ENCODE results near the gene STAT5B. TPM values are rescaled to one million over a fixed set of nuclear protein-coding genes. Genes with fewer than 3 reads are reported as not detected.

Gene STAT5B
- total RNA-seq, 4 donors from 2014 or later: 52.7 to 105 (median 57.6) TPM

DNA sequence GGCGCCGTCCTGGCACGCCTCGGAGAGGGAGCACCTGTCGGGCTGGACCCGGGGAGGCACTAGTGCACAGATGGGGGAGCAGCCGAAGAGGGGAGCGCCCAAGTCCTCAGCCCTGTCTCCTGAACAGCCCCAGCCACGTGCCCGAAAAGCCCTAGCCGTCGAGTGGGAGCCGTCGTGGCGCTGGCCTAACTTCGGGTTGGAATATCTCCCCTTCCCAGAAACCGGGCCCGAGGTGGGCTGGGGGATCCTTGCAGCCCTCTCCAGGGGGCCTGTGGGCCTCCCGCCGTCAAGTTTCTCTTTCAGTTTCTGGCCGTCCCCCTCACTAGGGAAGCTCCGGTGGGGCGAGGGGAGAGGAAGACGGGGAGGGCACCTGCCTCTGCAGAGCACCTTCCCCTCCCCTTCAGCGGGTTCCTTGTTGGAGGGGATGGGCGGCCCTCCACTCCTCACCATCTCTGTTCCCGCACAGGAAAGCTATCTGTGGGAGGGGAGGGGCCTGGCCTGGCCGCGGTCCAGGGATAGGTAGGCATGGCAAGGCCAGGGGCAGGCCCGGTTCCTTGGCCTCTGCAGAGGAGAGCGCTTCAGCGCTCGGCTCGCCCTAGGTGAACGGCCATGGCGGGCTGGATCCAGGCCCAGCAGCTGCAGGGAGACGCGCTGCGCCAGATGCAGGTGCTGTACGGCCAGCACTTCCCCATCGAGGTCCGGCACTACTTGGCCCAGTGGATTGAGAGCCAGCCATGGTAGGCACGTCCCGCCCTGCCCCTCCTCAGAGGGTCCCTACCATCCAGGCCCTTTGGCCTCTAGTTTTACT is 12.8 kb upstream of the STAT5B start:
- no peaks in the 10 kb centered on the region for H3K9me3 ChIP-seq
- peak overlapping the region; percentile 85 for H3K27ac ChIP-seq
- peaks cover 14% of the 10 kb centered on the region for H3K36me3 ChIP-seq
- H3K4me1 ChIP-seq: peaks cover 59% of the 10 kb centered on the region
- TF ChIP-seq POLR2AphosphoS5 (IDR thresholded peaks at IDR 0.05): no peak
- no peak for TF ChIP-seq POLR2A (IDR thresholded peaks at IDR 0.05)
- TF ChIP-seq, protein P1, sequence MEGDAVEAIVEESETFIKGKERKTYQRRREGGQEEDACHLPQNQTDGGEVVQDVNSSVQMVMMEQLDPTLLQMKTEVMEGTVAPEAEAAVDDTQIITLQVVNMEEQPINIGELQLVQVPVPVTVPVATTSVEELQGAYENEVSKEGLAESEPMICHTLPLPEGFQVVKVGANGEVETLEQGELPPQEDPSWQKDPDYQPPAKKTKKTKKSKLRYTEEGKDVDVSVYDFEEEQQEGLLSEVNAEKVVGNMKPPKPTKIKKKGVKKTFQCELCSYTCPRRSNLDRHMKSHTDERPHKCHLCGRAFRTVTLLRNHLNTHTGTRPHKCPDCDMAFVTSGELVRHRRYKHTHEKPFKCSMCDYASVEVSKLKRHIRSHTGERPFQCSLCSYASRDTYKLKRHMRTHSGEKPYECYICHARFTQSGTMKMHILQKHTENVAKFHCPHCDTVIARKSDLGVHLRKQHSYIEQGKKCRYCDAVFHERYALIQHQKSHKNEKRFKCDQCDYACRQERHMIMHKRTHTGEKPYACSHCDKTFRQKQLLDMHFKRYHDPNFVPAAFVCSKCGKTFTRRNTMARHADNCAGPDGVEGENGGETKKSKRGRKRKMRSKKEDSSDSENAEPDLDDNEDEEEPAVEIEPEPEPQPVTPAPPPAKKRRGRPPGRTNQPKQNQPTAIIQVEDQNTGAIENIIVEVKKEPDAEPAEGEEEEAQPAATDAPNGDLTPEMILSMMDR (IDR thresholded peaks at IDR 0.05): no peak
- no peak for TF ChIP-seq EP300 (IDR thresholded peaks at IDR 0.05)
- peak overlapping the region; percentile 70 for H3K4me3 ChIP-seq
- DNase-seq (ENCODE audit: low spot score in 2 of 2): peak; percentile 81
- H3K27me3 ChIP-seq: no peaks in the 10 kb centered on the region
- 40% methylated on average over 3 of the region's 44 CpGs for WGBS

DNA sequence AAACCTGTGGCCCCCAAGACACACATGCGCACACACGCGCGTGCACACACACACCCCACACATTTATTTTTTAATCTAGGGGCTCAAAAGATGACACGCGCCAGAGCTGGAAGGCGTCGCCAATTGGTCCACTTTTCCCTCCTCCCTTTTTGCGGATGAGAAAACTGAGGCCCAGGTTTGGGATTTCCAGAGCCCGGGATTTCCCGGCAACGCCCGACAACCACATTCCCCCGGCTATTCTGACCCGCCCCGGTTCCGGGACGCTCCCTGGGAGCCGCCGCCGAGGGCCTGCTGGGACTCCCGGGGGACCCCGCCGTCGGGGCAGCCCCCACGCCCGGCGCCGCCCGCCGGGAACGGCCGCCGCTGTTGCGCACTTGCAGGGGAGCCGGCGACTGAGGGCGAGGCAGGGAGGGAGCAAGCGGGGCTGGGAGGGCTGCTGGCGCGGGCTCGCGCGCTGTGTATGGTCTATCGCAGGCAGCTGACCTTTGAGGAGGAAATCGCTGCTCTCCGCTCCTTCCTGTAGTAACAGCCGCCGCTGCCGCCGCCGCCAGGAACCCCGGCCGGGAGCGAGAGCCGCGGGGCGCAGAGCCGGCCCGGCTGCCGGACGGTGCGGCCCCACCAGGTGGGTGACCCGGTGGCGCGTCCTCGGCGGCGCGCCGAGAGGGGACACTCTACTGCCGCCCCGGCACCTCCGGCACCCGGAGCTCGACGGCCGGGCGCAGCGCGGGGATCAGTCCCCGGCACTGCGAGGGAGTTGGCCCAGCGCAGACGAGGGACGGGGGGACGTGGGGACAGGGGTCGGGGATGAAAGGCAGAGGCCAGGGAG is 12.0 kb upstream of the STAT5B start, which contains the start of gene STAT5A:
Gene STAT5A (plus strand): TSS at position 522 of the 826 bp plus-strand sequence. CDS start 914 bp downstream, outside the sequence.
- Histone ChIP-seq H3K4me3 (peak within 1 kb of the TSS; percentile 70), H3K9me3 (no peaks in the 10 kb centered on the region), H3K4me1 (peaks cover 62% of the 10 kb centered on the region), H3K36me3 (peaks cover 8% of the 10 kb centered on the region), H3K27ac (peak within 1 kb of the TSS; percentile 85), H3K27me3 (no peaks in the 10 kb centered on the region)
- DNase-seq (ENCODE audit: low spot score in 2 of 2): peak; percentile 95 to 97
- TF ChIP-seq POLR2AphosphoS5 (IDR thresholded peaks at IDR 0.05): peak in 2 of 3 donors; percentile 15 to 57
- peak; percentile 18 to 87 for TF ChIP-seq POLR2A (IDR thresholded peaks at IDR 0.05)
- TF ChIP-seq, protein P1 (IDR thresholded peaks at IDR 0.05): no peak
- 5% methylated on average over 25 of the region's 88 CpGs for WGBS

DNA sequence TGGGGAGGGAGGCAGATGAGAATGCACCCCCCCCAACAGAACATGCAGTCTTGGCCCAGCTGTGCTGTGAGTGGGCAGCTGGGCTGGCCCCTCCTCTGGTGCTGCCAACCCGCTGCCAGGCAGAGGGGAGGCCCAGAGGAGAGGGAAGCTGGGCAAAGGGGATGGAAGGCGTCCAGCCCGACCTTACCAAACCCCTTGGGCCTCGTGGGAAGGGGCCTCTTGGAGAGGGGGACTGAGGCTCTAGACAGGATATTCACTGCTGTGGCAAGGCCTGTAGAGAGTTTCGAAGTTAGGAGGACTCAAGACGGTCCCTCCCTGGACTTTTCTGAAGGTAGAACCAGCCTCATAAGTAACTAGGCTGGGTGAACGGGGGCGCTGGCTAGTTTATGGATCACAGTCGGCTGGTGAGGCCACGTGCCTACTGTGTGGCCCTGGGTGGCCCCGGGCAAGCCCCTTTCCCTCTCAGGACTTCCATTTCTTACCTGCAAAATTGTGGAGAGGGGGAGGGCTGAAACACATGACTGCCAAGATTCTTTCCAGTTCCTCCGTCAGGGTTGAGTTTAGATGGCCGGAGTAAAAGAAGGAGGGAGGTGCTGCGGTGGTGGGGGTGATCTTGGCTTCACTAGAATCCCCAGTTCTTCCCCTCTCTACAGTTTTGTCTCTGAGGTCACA is 11.2 kb upstream of the STAT5B start:
- Histone ChIP-seq H3K36me3 (peaks cover 5% of the 10 kb centered on the region), H3K27me3 (no peaks in the 10 kb centered on the region), H3K4me1 (peaks cover 68% of the 10 kb centered on the region), H3K4me3 (peak overlapping the region; percentile 70), H3K27ac (peak overlapping the region; percentile 85), H3K9me3 (no peaks in the 10 kb centered on the region)
- DNase-seq (ENCODE audit: low spot score in 2 of 2): peak; percentile 71 to 77
- no peak for TF ChIP-seq POLR2AphosphoS5 (IDR thresholded peaks at IDR 0.05)
- TF ChIP-seq, protein P1 (IDR thresholded peaks at IDR 0.05): no peak
- TF ChIP-seq EP300 (IDR thresholded peaks at IDR 0.05): no peak
- no peak for TF ChIP-seq POLR2A (IDR thresholded peaks at IDR 0.05)
- 4% methylated on average over 14 of the region's 14 CpGs for WGBS

DNA sequence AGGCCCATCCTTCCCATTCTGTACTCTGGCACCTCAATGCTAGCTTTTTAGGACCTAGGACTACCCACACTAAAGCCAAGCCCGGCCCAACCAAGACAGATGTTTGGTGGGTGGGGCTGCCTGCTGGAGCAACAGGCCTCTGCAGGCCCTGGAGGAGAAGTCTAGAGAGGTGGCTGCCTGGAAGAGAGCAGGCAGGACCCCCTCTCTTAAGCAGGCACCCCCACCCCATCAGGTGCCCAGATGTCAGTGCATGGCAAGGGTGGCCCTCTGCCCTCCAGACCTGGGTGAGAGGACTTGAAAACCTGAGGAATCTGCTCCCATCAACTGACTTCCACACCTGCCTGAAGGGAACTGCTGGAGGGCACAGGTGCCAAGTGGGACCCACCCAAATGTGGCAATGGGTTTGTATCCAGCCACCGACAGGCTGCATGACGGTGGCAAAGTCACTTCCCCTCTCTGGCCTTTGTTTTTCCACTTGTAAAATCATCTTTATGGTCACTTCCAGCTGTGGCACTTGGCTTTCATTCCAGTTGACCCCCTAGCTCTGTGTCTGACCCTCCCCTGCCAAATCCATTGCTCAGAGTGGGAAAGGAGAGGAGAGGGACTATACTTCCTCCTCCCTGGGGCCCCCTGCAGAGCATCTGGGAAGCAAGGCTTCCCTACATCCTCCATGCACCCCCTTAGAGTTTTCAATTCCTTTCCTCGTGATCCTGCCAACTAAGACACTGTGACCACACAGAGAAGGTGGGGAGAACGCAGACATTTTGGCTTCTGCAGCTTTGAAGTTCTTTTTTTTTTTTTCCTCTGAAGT is 10.4 kb upstream of the STAT5B start:
- peak; percentile 76 to 87 for DNase-seq (ENCODE audit: low spot score in 2 of 2)
- H3K27ac ChIP-seq: peak overlapping the region; percentile 85
- TF ChIP-seq POLR2A (IDR thresholded peaks at IDR 0.05): no peak
- TF ChIP-seq EP300 (IDR thresholded peaks at IDR 0.05): no peak
- TF ChIP-seq, protein P1 (IDR thresholded peaks at IDR 0.05): no peak
- TF ChIP-seq POLR2AphosphoS5 (IDR thresholded peaks at IDR 0.05): no peak
- no peaks in the 10 kb centered on the region for H3K36me3 ChIP-seq
- no peaks in the 10 kb centered on the region for H3K27me3 ChIP-seq
- H3K9me3 ChIP-seq: no peaks in the 10 kb centered on the region
- 5% methylated on average over 5 of the region's 5 CpGs for WGBS
- peak overlapping the region; percentile 70 for H3K4me3 ChIP-seq
- peaks cover 63% of the 10 kb centered on the region for H3K4me1 ChIP-seq

Measured in suprapubic skin (tissue), 4 donors.